Stimulated activated naive B cell treated with anti-CD40 and anti-IgM and Interleukin-4, amounts not matched to agents 10 μg/mL and 1 μg/mL and 100 μg/mL, for 72 hours (primary cell): Measurements from ENCODE around the gene ADAMTS6.
A peak's percentile ranks its signal among the peaks of the same experiment; 100 is the strongest.

ENCODE experiments used
- ATAC-seq, 2 donors: fragments of 150-1000 bp; cut with Tn5 transposase; replicated peaks; 2 replicates each; pipeline ENCODE4 v1.10.0; 2021; ENCODE audit warnings: moderate library complexity in 1 of 2
- DNase-seq: peaks from one replicate; pipeline ENCODE4 v3.0.0; 2021
- H3K27ac Mint-ChIP-seq: one replicate; pipeline ENCODE4 v1.8.0; 2022; ENCODE audit warnings: mild to moderate bottlenecking, mixed read lengths
- H3K27me3 Mint-ChIP-seq, 2 donors: one replicate each; pipeline ENCODE4 v1.8.0; 2022; ENCODE audit warnings: mixed read lengths in 2 of 2
- H3K36me3 Mint-ChIP-seq, 2 donors: one replicate each; pipeline ENCODE4 v1.8.0; 2022; ENCODE audit warnings: mixed read lengths in 2 of 2, mild to moderate bottlenecking in 1 of 2
- H3K4me1 Mint-ChIP-seq, 2 donors: one replicate each; pipeline ENCODE4 v1.8.0; 2022; ENCODE audit warnings: mixed read lengths in 2 of 2, mild to moderate bottlenecking in 1 of 2
- H3K4me3 Mint-ChIP-seq, 2 donors: one replicate each; pipeline ENCODE4 v1.8.0; 2022; ENCODE audit warnings: mild to moderate bottlenecking in 2 of 2, mixed read lengths in 2 of 2, moderate library complexity in 1 of 2
- H3K9me3 Mint-ChIP-seq, 2 donors: one replicate each; pipeline ENCODE4 v1.8.0; 2022; ENCODE audit warnings: mixed read lengths in 2 of 2, mild to moderate bottlenecking in 1 of 2

Gene ADAMTS6

DNA sequence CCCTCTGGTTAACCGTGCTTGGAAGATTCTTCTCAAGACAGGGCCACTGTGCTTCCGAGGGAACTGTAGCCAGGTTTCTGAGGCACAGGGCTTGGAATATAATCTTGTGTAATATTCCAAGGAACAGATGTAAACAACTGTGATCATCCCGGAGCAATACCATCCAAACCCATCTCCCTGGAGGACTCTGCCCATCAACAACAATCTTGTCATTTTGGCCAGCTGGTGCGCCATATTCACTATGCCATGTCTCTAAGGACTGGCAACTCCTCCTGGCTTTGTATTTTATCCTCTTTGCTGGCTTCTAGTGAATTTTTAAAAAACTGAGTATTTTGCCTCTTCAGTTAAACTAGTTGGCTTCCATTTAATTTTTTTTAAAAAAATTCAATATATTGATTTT is 349.3 kb downstream of the ADAMTS6 start:
- H3K4me3 Mint-ChIP-seq = no peak overlapping the region
- no peaks in the 10 kb centered on the region for H3K36me3 Mint-ChIP-seq
- H3K9me3 Mint-ChIP-seq = peaks cover 0 to 1% of the 10 kb centered on the region in 2 donors
- no peak overlapping the region for H3K27ac Mint-ChIP-seq
- ATAC-seq (no peak), DNase-seq (no peak)
- no peaks in the 10 kb centered on the region for H3K27me3 Mint-ChIP-seq
- no peaks in the 10 kb centered on the region for H3K4me1 Mint-ChIP-seq

DNA sequence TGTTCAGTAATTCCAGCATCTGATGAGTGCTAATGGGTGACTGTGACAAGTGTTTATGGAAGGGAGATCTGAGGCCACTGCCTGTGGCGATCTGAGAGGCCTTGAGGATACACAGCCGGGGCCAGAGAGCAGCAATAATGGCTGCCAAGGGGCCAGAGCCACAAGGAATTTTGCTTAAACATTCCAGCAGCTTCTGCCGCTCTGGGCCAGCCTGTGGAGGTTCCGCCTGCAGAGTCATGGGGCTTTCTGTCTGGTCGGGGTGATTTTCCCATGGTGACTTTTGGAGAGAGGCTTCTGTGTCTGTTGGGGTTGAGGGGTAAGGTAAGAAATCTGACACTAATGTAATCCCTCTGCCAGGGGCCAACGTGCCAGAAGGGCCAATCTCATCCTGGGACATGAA is 353.5 kb downstream of the ADAMTS6 start:
- ATAC-seq (no peak), DNase-seq (no peak)
- Mint-ChIP-seq H3K27ac (no peak overlapping the region), H3K4me3 (no peak overlapping the region), H3K36me3 (no peaks in the 10 kb centered on the region), H3K4me1 (no peaks in the 10 kb centered on the region), H3K9me3 (no peaks in the 10 kb centered on the region), H3K27me3 (no peaks in the 10 kb centered on the region)

DNA sequence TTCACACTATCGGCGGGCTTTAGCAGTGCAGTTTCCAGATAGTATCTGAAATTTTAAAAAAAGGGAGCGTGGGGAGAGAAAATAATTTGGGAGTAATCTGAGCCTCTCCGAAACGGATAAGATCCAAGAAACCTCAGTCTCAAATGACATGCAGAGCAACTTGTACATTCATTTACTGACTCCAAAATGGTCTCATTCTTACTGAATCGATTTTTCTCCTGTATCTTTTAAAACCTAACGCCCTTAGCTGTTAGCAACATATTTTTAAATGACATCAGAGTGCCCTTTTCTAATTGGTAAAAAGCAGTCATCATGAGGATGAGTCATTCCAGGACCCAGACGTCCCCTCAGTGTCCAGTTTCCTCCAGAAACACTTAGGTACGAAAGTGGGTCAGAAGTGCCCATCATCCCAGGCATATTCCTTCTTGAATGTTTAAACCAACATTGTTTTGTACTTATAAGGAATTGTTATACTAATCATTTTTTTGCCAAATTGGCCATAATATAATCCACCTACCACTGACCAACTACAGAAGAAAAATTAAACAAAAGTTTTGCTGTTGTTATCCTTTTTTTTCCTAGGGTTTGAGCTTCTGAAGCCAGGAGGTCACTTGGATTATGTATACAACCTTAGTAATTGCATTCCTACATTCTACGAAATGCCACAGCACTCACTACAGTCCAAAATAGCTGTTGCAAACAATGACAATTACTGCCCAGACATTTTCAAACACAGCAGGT is 354.4 kb downstream of the ADAMTS6 start:
- H3K27ac Mint-ChIP-seq = no peak overlapping the region
- DNase-seq (no peak), ATAC-seq (no peak)
- no peak overlapping the region for H3K4me3 Mint-ChIP-seq
- H3K9me3 Mint-ChIP-seq = no peaks in the 10 kb centered on the region
- no peaks in the 10 kb centered on the region for H3K4me1 Mint-ChIP-seq
- H3K27me3 Mint-ChIP-seq = no peaks in the 10 kb centered on the region
- no peaks in the 10 kb centered on the region for H3K36me3 Mint-ChIP-seq

DNA sequence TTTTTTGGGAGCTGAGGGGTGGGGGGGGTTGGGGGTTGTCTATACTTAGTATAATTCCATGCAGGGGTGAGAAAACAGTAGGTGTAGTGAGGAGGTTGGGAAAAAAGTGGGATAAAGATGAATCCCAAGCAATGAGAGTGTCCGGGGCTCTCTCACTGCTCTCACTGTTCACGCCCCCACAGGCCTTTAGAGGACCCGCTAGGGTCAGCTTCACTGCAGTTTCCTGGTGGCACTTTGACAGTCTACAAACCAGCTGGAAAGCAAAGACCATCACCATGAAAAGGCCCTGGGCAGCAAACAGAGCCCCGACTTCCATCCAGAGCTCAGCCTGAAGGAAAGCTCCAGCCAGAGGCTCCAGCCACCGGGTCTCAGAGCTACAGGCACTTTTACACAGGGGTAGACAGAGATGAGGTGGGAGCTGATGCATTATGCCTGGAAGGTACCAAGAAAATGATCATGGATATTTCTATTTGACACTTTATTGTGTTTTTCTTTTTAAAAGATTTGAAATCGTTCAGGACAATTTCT is 355.1 kb downstream of the ADAMTS6 start:
- Mint-ChIP-seq H3K4me3 (no peak overlapping the region), H3K9me3 (no peaks in the 10 kb centered on the region), H3K4me1 (no peaks in the 10 kb centered on the region), H3K27ac (no peak overlapping the region), H3K36me3 (no peaks in the 10 kb centered on the region), H3K27me3 (no peaks in the 10 kb centered on the region)
- ATAC-seq (no peak), DNase-seq (no peak)

DNA sequence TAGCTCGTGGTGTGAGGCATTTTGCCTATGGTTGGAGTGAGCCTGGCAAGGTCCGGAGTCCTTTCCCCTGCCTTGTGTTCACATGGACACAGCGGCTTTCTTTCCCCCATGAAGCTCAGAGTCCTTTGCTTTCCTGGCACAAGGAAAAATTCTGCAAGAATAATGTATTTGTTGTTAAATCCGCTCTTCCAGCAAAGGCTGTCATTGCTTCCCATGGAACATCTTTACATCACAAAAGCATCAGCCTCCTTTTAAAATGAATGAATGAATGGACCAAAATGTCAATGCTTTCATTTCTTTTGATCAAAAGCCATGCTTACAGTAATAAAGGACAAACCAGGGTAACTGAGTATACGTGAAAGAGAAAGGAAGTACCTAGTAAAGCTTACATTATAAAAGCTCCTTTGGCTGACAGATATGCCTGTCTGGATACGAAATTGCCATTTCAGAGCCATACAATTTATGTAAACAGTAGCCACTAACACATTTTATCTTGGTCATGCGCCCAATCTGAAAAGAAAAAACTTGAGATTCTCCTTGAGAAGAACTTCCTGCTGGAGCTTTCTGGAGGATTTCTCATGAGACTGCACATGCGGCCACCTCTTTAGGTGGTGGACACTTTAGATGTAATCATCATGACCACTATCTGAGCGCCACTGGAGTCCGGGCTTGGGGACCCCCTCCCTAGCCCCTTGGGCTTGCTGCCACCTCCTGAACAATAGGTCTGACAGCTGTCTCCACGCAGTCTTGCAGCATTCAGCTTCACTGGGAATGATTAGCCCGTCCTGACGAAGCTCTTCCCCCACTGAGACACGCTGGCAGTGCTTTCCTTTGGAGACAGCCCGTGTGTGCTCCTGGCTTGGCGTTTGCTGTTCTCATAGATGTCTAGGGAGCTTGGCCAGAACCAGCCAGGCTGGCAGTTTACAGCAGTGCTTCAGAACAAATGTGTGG is 355.9 kb downstream of the ADAMTS6 start:
- DNase-seq (no peak), ATAC-seq (no peak)
- Mint-ChIP-seq H3K36me3 (no peaks in the 10 kb centered on the region), H3K9me3 (no peaks in the 10 kb centered on the region), H3K4me3 (no peak overlapping the region), H3K27me3 (no peaks in the 10 kb centered on the region), H3K4me1 (no peaks in the 10 kb centered on the region), H3K27ac (no peak overlapping the region)

DNA sequence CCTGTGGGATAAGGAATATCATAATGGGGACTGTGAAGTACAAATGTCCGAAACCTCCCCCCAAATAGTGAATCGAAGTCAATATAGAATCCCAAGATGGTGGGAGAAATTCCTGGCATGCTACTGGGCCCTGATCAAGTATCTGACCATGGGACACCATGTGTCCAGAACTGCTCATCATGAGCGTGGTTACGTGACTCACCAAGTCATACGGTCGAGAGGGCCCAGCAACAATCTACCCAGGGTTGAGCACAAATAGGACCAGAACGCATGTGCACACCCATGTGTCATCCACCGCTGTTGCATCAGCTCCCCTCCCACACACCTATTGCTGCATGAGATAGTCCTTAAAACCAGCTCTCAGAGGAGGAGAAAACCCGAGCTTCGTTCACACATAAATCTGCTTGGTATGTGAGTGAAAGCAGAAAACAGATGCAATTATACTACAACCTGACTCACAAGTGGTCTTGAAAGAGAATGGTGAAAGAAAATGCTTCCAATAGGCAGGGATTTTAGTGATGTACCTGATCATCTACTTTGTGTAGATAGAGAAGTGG is 359.8 kb downstream of the ADAMTS6 start:
- H3K4me3 Mint-ChIP-seq = no peak overlapping the region
- H3K4me1 Mint-ChIP-seq = no peaks in the 10 kb centered on the region
- DNase-seq = no peak
- peaks cover 3 to 6% of the 10 kb centered on the region in 2 donors for H3K9me3 Mint-ChIP-seq
- no peak for ATAC-seq
- no peak overlapping the region for H3K27ac Mint-ChIP-seq
- H3K36me3 Mint-ChIP-seq = no peaks in the 10 kb centered on the region
- no peaks in the 10 kb centered on the region for H3K27me3 Mint-ChIP-seq

DNA sequence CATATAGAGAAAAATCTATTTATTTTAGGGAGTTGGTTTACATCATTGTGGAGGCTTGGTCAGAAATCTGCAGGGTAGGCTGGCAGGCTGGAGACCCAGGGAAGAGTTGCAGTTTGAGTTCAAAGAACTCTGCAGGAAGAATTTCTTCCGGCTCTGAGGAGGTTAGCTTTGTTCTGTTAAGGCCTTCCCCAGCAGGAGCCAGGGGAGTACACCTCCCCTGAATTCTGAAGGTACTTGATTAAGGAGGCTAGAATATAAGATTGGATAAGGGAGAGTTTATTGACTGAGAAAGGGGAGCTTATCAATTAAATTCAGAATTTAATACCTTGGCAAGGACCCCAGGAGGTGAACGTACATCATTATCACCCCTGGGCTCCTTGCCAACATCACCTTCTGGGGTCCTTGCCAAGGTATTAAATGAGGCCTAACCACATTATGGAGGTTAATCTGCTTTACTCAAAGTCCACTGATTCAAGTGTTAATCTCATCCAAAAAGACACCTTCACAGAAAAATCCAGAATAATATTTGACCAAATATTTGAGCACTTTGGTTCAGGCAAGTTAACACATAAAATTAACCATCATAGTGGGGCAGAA is 361.3 kb downstream of the ADAMTS6 start:
- no peak for ATAC-seq
- H3K27ac Mint-ChIP-seq = no peak overlapping the region
- no peaks in the 10 kb centered on the region for H3K4me1 Mint-ChIP-seq
- no peaks in the 10 kb centered on the region for H3K27me3 Mint-ChIP-seq
- DNase-seq = no peak
- H3K36me3 Mint-ChIP-seq = no peaks in the 10 kb centered on the region
- H3K4me3 Mint-ChIP-seq = no peak overlapping the region
- peaks cover 3 to 6% of the 10 kb centered on the region in 2 donors for H3K9me3 Mint-ChIP-seq

DNA sequence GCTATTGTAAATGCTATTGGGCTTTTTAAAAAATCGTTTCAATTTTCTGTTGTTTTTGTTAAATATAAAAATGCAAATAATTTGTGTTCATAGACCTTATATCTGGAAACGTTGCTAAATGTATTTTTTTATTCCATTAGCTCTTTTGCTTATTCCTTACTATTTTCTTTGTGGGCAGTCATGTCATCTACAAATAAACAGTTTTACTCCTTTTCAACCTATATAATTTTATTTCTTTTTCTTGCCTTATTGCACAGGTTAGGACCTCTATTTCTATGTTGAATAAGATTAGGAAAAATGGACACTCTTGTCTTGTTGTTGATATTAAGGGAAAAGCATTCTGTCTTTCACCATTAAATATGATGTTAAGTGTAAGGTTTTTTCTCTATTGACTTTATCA is 364.2 kb downstream of the ADAMTS6 start:
- Mint-ChIP-seq H3K27me3 (no peaks in the 10 kb centered on the region), H3K9me3 (peaks cover 3 to 6% of the 10 kb centered on the region in 2 donors), H3K4me1 (no peaks in the 10 kb centered on the region), H3K36me3 (no peaks in the 10 kb centered on the region), H3K4me3 (no peak overlapping the region), H3K27ac (no peak overlapping the region)
- no peak for ATAC-seq
- DNase-seq = no peak

DNA sequence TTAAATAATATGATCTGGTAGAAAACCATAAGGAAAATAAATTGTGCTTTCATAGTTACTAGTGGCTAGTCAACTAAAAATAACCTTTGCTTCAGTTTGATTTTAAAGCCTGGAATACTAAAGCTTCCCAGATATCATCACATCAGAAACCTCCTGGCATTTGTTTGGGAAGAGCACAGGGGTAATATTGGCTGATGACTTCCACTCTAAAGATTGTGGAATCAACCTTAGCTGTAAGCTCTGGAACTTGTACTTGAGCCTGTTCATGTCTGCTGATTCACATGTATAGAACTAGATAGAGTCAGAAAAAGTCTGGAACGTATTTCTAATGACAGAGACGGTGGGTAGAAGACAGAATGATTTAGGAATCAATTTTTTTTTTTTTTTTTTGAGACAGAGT is 367.9 kb downstream of the ADAMTS6 start:
- H3K9me3 Mint-ChIP-seq = peaks cover 3 to 6% of the 10 kb centered on the region in 2 donors
- ATAC-seq (no peak), DNase-seq (no peak)
- H3K27ac Mint-ChIP-seq = no peak overlapping the region
- peaks cover 4 to 5% of the 10 kb centered on the region in 2 donors for H3K27me3 Mint-ChIP-seq
- H3K4me3 Mint-ChIP-seq = no peak overlapping the region
- H3K4me1 Mint-ChIP-seq = no peaks in the 10 kb centered on the region
- no peaks in the 10 kb centered on the region for H3K36me3 Mint-ChIP-seq

DNA sequence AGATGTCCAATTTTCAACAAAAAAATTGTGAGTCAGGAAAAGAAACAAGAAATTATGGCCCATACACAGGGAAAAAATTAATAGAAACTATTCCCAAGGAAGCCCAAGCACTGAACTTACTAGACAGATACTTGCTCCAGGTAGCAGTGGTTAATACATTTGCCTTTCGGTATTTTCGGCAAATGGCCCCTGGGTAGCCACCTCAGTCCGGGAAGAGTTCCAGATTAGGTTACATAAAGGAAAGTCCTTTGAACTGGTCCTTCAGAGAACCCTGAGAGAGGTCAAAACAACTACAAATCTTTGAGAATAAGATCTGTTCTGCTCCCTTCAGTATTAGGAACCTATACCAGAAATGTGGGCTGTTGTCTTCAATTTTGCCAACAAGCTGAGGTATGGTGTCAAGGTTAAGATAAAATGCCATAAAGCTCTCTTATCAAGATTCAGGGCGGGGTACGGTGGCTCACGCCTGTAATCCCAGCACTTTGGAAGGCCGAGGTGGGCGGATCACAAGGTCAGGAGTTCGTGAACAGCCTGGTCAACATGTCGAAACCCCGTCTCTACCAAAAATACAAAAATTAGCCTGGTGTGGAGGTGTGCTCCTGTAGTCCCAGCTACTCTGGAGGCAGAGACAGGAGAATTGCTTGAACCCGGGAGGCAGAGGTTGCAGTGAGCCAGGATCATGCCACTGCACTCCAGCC is 369.6 kb downstream of the ADAMTS6 start:
- H3K27ac Mint-ChIP-seq = no peak overlapping the region
- H3K4me3 Mint-ChIP-seq = no peak overlapping the region
- no peaks in the 10 kb centered on the region for H3K4me1 Mint-ChIP-seq
- H3K9me3 Mint-ChIP-seq = no peaks in the 10 kb centered on the region
- DNase-seq (no peak), ATAC-seq (no peak)
- H3K36me3 Mint-ChIP-seq = no peaks in the 10 kb centered on the region
- H3K27me3 Mint-ChIP-seq = peaks cover 5 to 8% of the 10 kb centered on the region in 2 donors

DNA sequence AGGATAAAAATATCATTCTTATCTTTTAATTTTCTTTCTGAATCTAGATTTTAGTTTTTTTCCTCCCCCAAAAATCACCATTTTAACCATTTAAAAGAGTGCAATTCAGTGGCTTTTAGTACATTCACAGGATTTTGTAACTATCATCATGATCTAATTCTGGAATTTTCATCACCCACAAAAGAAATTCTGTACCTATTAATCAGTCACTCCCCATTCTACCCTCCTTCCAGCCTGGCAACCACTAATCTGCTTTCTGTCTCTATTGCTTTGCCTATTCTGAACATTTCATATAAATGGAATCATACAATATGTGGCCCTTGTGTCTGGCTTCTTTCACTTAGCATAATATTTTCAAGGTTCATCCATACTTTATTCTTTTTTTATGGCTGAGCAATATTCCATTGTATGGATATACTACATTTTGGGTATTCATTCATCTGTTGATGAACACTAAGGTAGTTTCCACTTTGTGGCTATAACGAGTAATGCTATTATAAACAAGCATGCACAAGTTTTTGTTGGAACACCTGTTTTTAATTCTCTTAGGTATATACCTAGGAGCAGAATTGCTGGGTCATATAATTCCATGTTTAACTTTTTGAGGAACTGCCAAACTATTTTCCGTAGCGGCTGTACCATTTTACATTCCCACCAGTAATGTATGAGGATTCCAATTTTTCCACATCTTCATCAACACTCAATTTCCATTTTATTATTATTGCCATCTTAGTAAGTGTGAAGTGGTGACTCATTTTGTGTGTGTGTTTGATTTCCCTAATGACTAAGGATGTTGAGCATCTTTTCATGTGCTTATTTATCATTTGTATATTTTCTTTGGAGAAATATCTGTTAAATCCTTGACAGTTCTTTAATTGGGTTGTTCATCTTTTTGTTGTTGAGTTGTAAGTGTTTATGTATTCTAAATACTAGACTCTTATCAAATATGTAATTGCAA is 372.7 kb downstream of the ADAMTS6 start:
- H3K27me3 Mint-ChIP-seq = peaks cover 5 to 8% of the 10 kb centered on the region in 2 donors
- no peaks in the 10 kb centered on the region for H3K9me3 Mint-ChIP-seq
- H3K36me3 Mint-ChIP-seq = no peaks in the 10 kb centered on the region
- peaks cover 9 to 11% of the 10 kb centered on the region in 2 donors for H3K4me1 Mint-ChIP-seq
- H3K27ac Mint-ChIP-seq = no peak overlapping the region
- ATAC-seq (no peak), DNase-seq (no peak)
- no peak overlapping the region for H3K4me3 Mint-ChIP-seq

DNA sequence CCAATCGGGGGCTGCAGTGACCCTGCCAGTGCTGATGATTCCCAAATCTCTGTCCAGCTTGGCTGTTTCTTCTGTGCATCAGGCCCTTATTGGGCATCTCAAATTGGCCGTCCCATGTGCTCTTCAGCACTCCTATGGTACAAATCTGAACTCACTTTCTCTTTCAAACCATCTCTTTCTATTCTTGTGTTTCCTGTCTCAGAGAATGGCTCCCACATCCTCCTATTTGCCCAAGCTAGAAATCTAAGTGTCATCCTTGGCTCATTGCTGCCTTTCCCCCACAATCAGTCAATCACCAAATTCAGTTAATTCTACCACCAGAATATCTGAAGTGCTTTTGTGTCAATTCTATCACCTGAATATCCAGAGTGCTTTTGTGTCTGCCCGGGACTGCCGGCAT is 376.4 kb downstream of the ADAMTS6 start:
- Mint-ChIP-seq H3K4me3 (no peak overlapping the region), H3K27ac (peak overlapping the region; percentile 47), H3K4me1 (peaks cover 22 to 25% of the 10 kb centered on the region in 2 donors), H3K27me3 (peaks cover 0 to 4% of the 10 kb centered on the region in 2 donors), H3K36me3 (no peaks in the 10 kb centered on the region), H3K9me3 (no peaks in the 10 kb centered on the region)
- no peak for DNase-seq
- ATAC-seq = no peak

DNA sequence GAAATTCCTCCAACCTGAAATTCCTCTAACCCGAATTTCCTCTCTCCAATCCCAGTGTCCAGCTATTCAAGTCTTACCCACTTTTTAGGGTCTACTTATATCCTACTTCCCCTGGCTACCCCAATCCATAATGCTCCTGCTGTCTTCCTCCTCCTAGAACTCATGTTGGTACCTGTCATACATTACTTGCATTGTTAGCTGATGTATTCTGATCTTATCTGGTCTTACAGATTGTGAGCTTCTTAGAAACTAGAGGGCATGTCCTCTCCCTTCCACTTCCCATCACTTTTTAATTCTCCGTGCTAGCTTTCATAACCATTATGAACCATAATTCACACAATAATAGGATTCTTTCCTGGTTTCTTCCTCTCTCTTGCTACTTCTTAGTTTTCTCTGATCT is 376.9 kb downstream of the ADAMTS6 start:
- DNase-seq (no peak), ATAC-seq (no peak)
- Mint-ChIP-seq H3K4me3 (no peak overlapping the region), H3K36me3 (no peaks in the 10 kb centered on the region), H3K9me3 (no peaks in the 10 kb centered on the region), H3K4me1 (peaks cover 22 to 25% of the 10 kb centered on the region in 2 donors), H3K27ac (no peak overlapping the region), H3K27me3 (peaks cover 0 to 4% of the 10 kb centered on the region in 2 donors)
